ENCODE measurements around the gene PTPRK.

PTPRK gene

GRCh38 chr6:128277379-128277778 is 243.0 kb downstream of the PTPRK start:
- Histone ChIP-seq H4K20me1 (ENCODE audit: insufficient read depth, low read length) (no peaks in the 10 kb centered on the region), H3K36me3 (ENCODE audit: insufficient read depth, low read length) (no peaks in the 10 kb centered on the region), H3K9me3 (ENCODE audit: low read length) (no peaks in the 10 kb centered on the region), H3K4me3 (ENCODE audit: low read depth, low read length, poor library complexity, severe bottlenecking) (no peak overlapping the region), H3K79me2 (ENCODE audit: insufficient read depth, low read length) (no peaks in the 10 kb centered on the region), H3K27ac (ENCODE audit: low read depth, low read length, poor library complexity, severe bottlenecking) (no peak overlapping the region), H3K4me2 (ENCODE audit: low read length) (no peak overlapping the region), H3K9ac (ENCODE audit: low read length) (no peak overlapping the region), H3K4me1 (ENCODE audit: insufficient read depth, low read length, severe bottlenecking) (no peaks in the 10 kb centered on the region), H3F3A (ENCODE audit: insufficient read depth, low read length) (no peaks in the 10 kb centered on the region), H2AFZ (ENCODE audit: low read length) (no peak overlapping the region), H3K9me2 (ENCODE audit: low read depth, low read length) (no peaks in the 10 kb centered on the region), H3K27me3 (ENCODE audit: insufficient read depth, low read length) (no peaks in the 10 kb centered on the region)
- no peak for TF ChIP-seq CTCF (IDR thresholded peaks at IDR 0.05; ENCODE audit: low read length)
- TF ChIP-seq EZH2 (IDR thresholded peaks at IDR 0.05; ENCODE audit: borderline replicate concordance, low read length): no peak

GRCh38 chr6:128276311-128276710 is 244.1 kb downstream of the PTPRK start:
- H3F3A ChIP-seq (ENCODE audit: insufficient read depth, low read length): no peaks in the 10 kb centered on the region
- no peaks in the 10 kb centered on the region for H3K27me3 ChIP-seq (ENCODE audit: insufficient read depth, low read length)
- H3K9ac ChIP-seq (ENCODE audit: low read length): no peak overlapping the region
- H3K4me3 ChIP-seq (ENCODE audit: low read depth, low read length, poor library complexity, severe bottlenecking): no peak overlapping the region
- no peaks in the 10 kb centered on the region for H4K20me1 ChIP-seq (ENCODE audit: insufficient read depth, low read length)
- no peak overlapping the region for H2AFZ ChIP-seq (ENCODE audit: low read length)
- H3K9me2 ChIP-seq (ENCODE audit: low read depth, low read length): no peaks in the 10 kb centered on the region
- H3K27ac ChIP-seq (ENCODE audit: low read depth, low read length, poor library complexity, severe bottlenecking): no peak overlapping the region
- no peak for TF ChIP-seq CTCF (IDR thresholded peaks at IDR 0.05; ENCODE audit: low read length)
- TF ChIP-seq EZH2 (IDR thresholded peaks at IDR 0.05; ENCODE audit: borderline replicate concordance, low read length): no peak
- H3K4me2 ChIP-seq (ENCODE audit: low read length): no peak overlapping the region
- H3K4me1 ChIP-seq (ENCODE audit: insufficient read depth, low read length, severe bottlenecking): no peaks in the 10 kb centered on the region
- no peaks in the 10 kb centered on the region for H3K79me2 ChIP-seq (ENCODE audit: insufficient read depth, low read length)
- H3K9me3 ChIP-seq (ENCODE audit: low read length): no peaks in the 10 kb centered on the region
- H3K36me3 ChIP-seq (ENCODE audit: insufficient read depth, low read length): no peaks in the 10 kb centered on the region

GRCh38 chr6:128275681-128276080 is 244.7 kb downstream of the PTPRK start:
- H3F3A ChIP-seq (ENCODE audit: insufficient read depth, low read length): no peaks in the 10 kb centered on the region
- no peak overlapping the region for H3K4me2 ChIP-seq (ENCODE audit: low read length)
- no peaks in the 10 kb centered on the region for H3K79me2 ChIP-seq (ENCODE audit: insufficient read depth, low read length)
- H3K9me2 ChIP-seq (ENCODE audit: low read depth, low read length): no peaks in the 10 kb centered on the region
- H3K27ac ChIP-seq (ENCODE audit: low read depth, low read length, poor library complexity, severe bottlenecking): no peak overlapping the region
- H4K20me1 ChIP-seq (ENCODE audit: insufficient read depth, low read length): no peaks in the 10 kb centered on the region
- no peak for TF ChIP-seq EZH2 (IDR thresholded peaks at IDR 0.05; ENCODE audit: borderline replicate concordance, low read length)
- no peak for TF ChIP-seq CTCF (IDR thresholded peaks at IDR 0.05; ENCODE audit: low read length)
- no peak overlapping the region for H2AFZ ChIP-seq (ENCODE audit: low read length)
- H3K4me3 ChIP-seq (ENCODE audit: low read depth, low read length, poor library complexity, severe bottlenecking): no peak overlapping the region
- no peak overlapping the region for H3K9ac ChIP-seq (ENCODE audit: low read length)
- H3K9me3 ChIP-seq (ENCODE audit: low read length): no peaks in the 10 kb centered on the region
- no peaks in the 10 kb centered on the region for H3K27me3 ChIP-seq (ENCODE audit: insufficient read depth, low read length)
- no peaks in the 10 kb centered on the region for H3K36me3 ChIP-seq (ENCODE audit: insufficient read depth, low read length)
- H3K4me1 ChIP-seq (ENCODE audit: insufficient read depth, low read length, severe bottlenecking): no peaks in the 10 kb centered on the region
